NB4 (cell line): Measurements from ENCODE around the gene CCDC194.

Experiments
- CTCF ChIP-seq: IDR thresholded peaks from one replicate; pipeline ENCODE4 v1.5.1; 2012; ENCODE audit warnings: low read depth, low read length
- MYC ChIP-seq: IDR thresholded peaks from 2 replicates; pipeline ENCODE4 v1.6.1; 2011; ENCODE audit warnings: low read depth, low read length
- POLR2A ChIP-seq: IDR thresholded peaks from 2 replicates; pipeline ENCODE4 v1.6.1; 2011; ENCODE audit warnings: mild to moderate bottlenecking; ENCODE audit not compliant: insufficient read length; ENCODE audit errors: extremely low read depth
- TF ChIP-seq, protein P1 (sequence below): IDR thresholded peaks from 2 replicates; pipeline ENCODE4 v1.6.1; 2011; ENCODE audit warnings: low read depth, low read length

DNA sequence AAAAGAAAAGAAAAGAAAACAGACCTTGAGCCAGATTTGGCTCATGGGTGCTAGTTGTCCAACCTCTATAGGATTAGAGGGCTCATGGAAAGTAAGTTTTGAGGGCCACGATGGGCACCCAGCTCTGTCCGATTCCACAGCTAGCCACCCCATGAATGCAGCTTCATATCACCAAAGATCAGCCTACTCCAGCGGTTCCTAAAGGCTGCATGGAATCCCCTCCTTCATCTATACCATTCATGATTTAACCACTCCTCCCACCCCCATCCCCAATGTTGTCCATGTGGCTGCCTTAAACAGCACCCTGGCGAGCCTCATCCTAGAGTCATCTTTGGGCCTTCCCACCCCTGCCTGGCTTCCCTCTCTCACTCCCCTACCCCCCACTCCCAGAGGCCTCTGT, 27.9 kb upstream of the CCDC194 start:
- TF ChIP-seq CTCF, result no peak
- TF ChIP-seq, protein P1, sequence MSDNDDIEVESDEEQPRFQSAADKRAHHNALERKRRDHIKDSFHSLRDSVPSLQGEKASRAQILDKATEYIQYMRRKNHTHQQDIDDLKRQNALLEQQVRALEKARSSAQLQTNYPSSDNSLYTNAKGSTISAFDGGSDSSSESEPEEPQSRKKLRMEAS, result no peak
- no peak for TF ChIP-seq POLR2A
- TF ChIP-seq MYC, result no peak
